HCT116 (cell line): ENCODE results near the gene C20orf204.

Experiments
- EZH2 ChIP-seq: fragments of 200-600 bp; sonication (generic); IDR thresholded peaks from 2 replicates; pipeline ENCODE4 v1.6.1; 2017; ENCODE audit warnings: antibody characterized with exemption, mixed run types
- RAD21 ChIP-seq: IDR thresholded peaks from 2 replicates; pipeline ENCODE4 v1.6.1; 2012; ENCODE audit warnings: low read depth, mild to moderate bottlenecking
- TF ChIP-seq, protein P1 (sequence below), 3 experiments: fragments of 200-600 bp in 1 of 3; sonication (generic) in 1 of 3; IDR thresholded peaks in 2 of 3; conservative IDR thresholded peaks in 1 of 3; 2 replicates each; pipeline ENCODE4 v1.5.1; 2012 to 2017; ENCODE audit warnings: low read depth in 2 of 3, low read length in 2 of 3, antibody characterized with exemption in 1 of 3, borderline replicate concordance in 1 of 3, control low read depth in 1 of 3, mild to moderate bottlenecking in 1 of 3, mixed read lengths in 1 of 3, mixed run types in 1 of 3, moderate library complexity in 1 of 3; ENCODE audit not compliant: insufficient read depth in 1 of 3

DNA sequence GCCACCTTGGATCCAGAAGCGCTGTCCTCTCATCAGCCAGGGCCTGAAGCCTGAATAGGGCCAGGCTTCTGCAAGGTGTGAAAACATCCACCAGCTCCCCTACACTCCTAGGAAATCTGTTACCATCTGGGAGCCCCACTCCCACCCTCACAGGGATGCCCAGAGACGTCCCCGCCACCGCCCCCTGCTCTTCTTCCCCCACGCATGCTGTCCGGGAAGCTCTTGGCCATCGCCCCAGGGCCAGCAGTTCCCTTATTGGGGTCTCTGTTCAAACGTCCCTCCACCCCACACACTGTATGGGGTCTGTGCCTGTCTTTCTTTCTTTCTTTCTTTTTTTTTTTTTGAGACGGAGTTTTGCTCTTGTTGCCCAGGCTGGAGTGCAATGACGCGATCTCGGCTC lies 39.6 kb downstream of the C20orf204 start:
- TF ChIP-seq, protein P1, sequence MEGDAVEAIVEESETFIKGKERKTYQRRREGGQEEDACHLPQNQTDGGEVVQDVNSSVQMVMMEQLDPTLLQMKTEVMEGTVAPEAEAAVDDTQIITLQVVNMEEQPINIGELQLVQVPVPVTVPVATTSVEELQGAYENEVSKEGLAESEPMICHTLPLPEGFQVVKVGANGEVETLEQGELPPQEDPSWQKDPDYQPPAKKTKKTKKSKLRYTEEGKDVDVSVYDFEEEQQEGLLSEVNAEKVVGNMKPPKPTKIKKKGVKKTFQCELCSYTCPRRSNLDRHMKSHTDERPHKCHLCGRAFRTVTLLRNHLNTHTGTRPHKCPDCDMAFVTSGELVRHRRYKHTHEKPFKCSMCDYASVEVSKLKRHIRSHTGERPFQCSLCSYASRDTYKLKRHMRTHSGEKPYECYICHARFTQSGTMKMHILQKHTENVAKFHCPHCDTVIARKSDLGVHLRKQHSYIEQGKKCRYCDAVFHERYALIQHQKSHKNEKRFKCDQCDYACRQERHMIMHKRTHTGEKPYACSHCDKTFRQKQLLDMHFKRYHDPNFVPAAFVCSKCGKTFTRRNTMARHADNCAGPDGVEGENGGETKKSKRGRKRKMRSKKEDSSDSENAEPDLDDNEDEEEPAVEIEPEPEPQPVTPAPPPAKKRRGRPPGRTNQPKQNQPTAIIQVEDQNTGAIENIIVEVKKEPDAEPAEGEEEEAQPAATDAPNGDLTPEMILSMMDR (IDR thresholded peaks at IDR 0.05 in 2 of 3, conservative IDR thresholded peaks at IDR 0.05 in 1 of 3; ENCODE audit: borderline replicate concordance in 1 of 3, insufficient read depth in 1 of 3, low read depth in 2 of 3, low read length in 2 of 3) = no peak
- no peak for TF ChIP-seq EZH2
- TF ChIP-seq RAD21 = no peak
